22Rv1 (cell line): ENCODE measurements around the gene HERC6.
"Not testable (repeated sequence)": the region's sequence is repeated elsewhere in the genome, so short reads cannot be mapped to it uniquely, and the experiment has no call there.

Experiments
- H3K27ac ChIP-seq: fragments of 450-650 bp; 2 replicates; pipeline ENCODE4 v1.5.1; 2017
- CTCF ChIP-seq: fragments of 450-650 bp; IDR thresholded peaks from 2 replicates; pipeline ENCODE4 v1.5.1; 2017; ENCODE audit warnings: mild to moderate bottlenecking
- ZFX ChIP-seq: fragments of 450-650 bp; IDR thresholded peaks from 2 replicates; pipeline ENCODE4 v1.6.1; 2017; ENCODE audit warnings: antibody characterized with exemption, borderline replicate concordance

Gene HERC6

DNA sequence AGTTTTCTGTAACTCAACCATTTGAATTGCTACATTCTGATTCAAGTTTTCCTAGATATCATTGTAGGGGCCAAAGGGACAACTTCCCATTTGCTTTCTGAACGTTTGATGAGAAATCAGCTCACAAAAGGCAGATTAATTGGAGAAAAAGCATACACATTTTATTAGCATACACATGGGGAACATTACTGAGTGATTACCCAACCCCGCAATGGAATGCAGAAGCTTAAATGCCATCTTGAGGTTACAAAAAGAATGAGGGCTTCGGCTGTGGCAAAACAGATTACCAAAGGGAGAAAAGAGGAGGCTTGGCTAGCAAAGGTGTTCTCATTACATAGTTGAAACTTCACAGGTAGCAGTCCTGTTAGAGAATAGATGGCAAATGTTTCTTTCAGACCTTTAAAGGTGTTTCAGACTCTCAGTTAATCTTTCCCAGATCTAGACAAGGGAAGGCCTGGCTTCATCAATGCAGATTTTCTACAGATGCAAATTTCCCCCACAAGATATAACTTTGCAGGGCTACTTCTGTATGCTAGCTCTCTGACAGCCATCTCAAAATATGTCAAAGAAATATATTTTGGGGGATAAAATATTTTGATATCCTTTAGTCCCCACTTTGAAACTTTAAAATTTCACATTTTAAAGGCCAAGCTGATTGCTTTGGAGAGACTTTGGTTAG, 26.5 kb upstream of the HERC6 start:
- TF ChIP-seq CTCF (no peak), ZFX (no peak)
- no peak overlapping the region for H3K27ac ChIP-seq

GRCh38 chr4:88353324-88353723, 25.3 kb upstream of the HERC6 start:
- no peak overlapping the region for H3K27ac ChIP-seq
- TF ChIP-seq ZFX (no peak), CTCF (no peak)

DNA sequence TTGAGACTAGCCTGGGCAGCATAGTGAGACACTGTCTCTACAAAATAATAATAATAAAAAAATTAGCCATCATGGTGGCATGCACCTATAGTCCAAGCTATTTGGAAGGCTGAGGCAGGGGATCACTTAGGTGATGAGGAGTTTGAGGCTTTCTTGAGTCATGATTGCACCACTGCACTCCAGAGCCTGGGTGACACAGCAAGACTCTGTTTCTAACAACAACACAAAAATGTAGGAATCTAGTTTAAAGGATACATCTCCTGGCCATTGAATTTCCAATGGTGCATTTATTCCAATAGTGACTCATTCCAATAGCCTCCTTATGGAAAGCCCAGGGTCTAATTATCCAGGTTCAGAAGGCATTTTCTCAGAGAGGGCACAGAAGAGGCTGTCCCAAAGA, 21.9 kb upstream of the HERC6 start:
- TF ChIP-seq ZFX (no peak), CTCF (no peak)
- H3K27ac ChIP-seq, result no peak overlapping the region

DNA sequence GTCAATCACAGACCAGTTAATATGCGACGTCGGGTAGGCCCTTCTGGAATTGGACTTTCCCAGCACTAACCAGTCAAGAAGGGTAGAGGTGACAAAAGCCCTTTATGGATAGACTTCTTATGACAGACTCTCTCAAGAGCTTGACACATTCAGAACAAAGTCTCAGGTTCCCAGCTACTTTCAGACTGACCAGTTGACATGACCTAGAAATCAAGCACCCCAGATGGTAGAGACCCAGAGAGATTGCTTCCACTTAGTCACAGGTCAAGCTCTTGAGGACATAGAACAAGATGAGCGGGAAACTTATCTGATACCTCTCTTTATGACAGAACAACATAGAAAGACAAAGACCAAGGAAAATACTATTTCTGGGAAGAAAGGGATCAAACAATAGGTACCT, 21.4 kb upstream of the HERC6 start:
- no peak for TF ChIP-seq ZFX
- no peak overlapping the region for H3K27ac ChIP-seq

DNA sequence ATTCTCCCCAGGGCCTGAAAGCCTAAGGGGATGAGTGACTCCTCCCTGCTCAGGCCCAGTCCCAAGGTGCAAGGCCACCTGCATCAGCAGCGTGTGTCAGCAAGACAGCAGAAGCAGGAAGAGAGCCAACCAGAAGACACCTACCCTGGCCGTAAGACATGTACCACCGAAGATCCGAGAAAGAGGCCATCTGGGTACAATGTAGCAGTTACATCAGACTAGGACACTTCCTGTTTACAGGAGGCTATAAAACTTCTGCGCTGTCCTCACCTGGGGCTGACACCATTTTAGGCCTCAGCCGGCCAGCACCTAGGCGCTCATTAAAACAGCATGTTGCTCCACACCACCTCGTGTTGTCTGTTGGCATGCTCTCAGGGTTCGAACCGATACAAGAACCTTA, 19.1 kb upstream of the HERC6 start:
- no peak overlapping the region for H3K27ac ChIP-seq
- TF ChIP-seq CTCF, result no peak
- TF ChIP-seq ZFX, result no peak

GRCh38 chr4:88360256-88360655, 18.4 kb upstream of the HERC6 start:
- TF ChIP-seq ZFX, result no peak
- TF ChIP-seq CTCF, result no peak
- no peak overlapping the region for H3K27ac ChIP-seq

DNA sequence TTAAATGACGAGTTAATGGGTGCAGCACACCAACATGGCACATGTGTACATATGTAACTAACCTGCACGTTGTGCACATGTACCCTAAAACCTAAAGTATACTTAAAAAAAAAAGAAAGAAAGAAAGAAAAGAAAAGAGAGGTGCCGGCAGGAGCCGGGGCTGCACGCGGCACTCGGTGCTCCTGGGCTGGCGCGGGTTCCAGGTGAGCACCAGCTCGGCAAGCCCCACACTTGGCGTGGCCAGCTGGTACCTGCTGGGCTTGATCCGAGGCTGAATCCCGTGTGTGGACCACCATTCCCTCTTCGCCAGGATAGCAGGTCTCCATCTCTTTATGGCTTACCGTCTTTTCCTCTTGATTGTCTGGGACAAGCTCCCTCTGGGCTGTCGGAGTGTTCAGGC, 17.9 kb upstream of the HERC6 start:
- no peak for TF ChIP-seq ZFX
- TF ChIP-seq CTCF, result no peak
- no peak overlapping the region for H3K27ac ChIP-seq

- H3K27ac ChIP-seq, result not testable (repeated sequence)
Measured at GRCh38 chr4:88361217-88361773, 17.4 kb upstream of the HERC6 start.
